Endodermal cell (in vitro differentiated cells): Measurements from ENCODE around the gene MEGF11. TPM values are rescaled to one million over a fixed set of nuclear protein-coding genes. Genes with fewer than 3 reads are reported as not detected.

ENCODE experiments used
- DNase-seq: peaks from one replicate; pipeline ENCODE4 v3.0.0-alpha.2; 2017
- H3K27ac ChIP-seq: 2 replicates; pipeline ENCODE4 v1.5.1; 2013; ENCODE audit warnings: mild to moderate bottlenecking, low read depth, low read length, moderate library complexity
- H3K27me3 ChIP-seq: 2 replicates; pipeline ENCODE4 v1.6.1; 2013; ENCODE audit warnings: mild to moderate bottlenecking, low read length, moderate library complexity; ENCODE audit not compliant: insufficient read depth, control insufficient read depth, poor library complexity, severe bottlenecking
- H3K36me3 ChIP-seq: 2 replicates; pipeline ENCODE4 v1.7.0; 2013; ENCODE audit warnings: mild to moderate bottlenecking, low read length, moderate library complexity; ENCODE audit not compliant: control insufficient read depth, insufficient read depth
- H3K4me1 ChIP-seq: one replicate; pipeline ENCODE4 v1.7.0; 2013; ENCODE audit warnings: low read length; ENCODE audit not compliant: control insufficient read depth, insufficient read depth
- H3K4me3 ChIP-seq: 2 replicates; pipeline ENCODE4 v1.5.1; 2013; ENCODE audit warnings: mild to moderate bottlenecking, low read length, moderate library complexity
- H3K9ac ChIP-seq: 2 replicates; pipeline ENCODE4 v1.6.1; 2013; ENCODE audit warnings: mild to moderate bottlenecking, low read length, moderate library complexity; ENCODE audit not compliant: poor library complexity, severe bottlenecking; ENCODE audit errors: extremely low read depth
- H3K9me3 ChIP-seq: 2 replicates; pipeline ENCODE4 v1.6.1; 2013; ENCODE audit warnings: mild to moderate bottlenecking, low read length, moderate library complexity; ENCODE audit not compliant: control insufficient read depth
- H3K27ac Mint-ChIP-seq: 2 replicates; pipeline ENCODE4 v1.8.0; 2020; ENCODE audit warnings: mixed read lengths
- H3K27me3 Mint-ChIP-seq: 2 replicates; pipeline ENCODE4 v1.8.0; 2021; ENCODE audit warnings: mild to moderate bottlenecking, mixed read lengths; ENCODE audit not compliant: insufficient read depth
- H3K36me3 Mint-ChIP-seq: 2 replicates; pipeline ENCODE4 v1.8.0; 2020; ENCODE audit warnings: low read depth, mixed read lengths
- H3K4me1 Mint-ChIP-seq: 2 replicates; pipeline ENCODE4 v1.8.0; 2020; ENCODE audit warnings: mixed read lengths
- H3K4me3 Mint-ChIP-seq: 2 replicates; pipeline ENCODE4 v1.8.0; 2020; ENCODE audit warnings: mild to moderate bottlenecking, moderate library complexity, mixed read lengths
- H3K9me3 Mint-ChIP-seq: 2 replicates; pipeline ENCODE4 v1.8.0; 2020; ENCODE audit warnings: mild to moderate bottlenecking, mixed read lengths
- WGBS, 2 experiments: methylation state at CpG; one replicate each; pipeline versions ENCODE4 v1.1.5 to v1.1.7; 2013; ENCODE audit warnings: missing lambda C conversion rate in 2 of 2, mixed read lengths in 1 of 2; ENCODE audit not compliant: insufficient coverage in 1 of 2, insufficient read length in 1 of 2; 5-methylcytosine and 5-hydroxymethylcytosine counted together
- total RNA-seq, 2 donors: library from RNA; stranded (reverse); fragmentation: NEBNext Ultra II Directional in 1 of 2; extraction: Animal tissue kit (Norgen Biotek cat#: 25700) in 1 of 2; gene quantifications; 2 replicates in 1 of 2; 3 replicates in 1 of 2; pipeline ENCODE4 v1.2.1, GENCODE V29; 2021
- TF ChIP-seq, protein P1 (sequence below): fragments of 200-600 bp; sonication (generic); conservative IDR thresholded peaks from 2 replicates; pipeline ENCODE4 v1.5.0; 2021; ENCODE audit warnings: antibody characterized with exemption, mild to moderate bottlenecking

Gene MEGF11
- total RNA-seq, 2 donors from 2014 or later, result 0.73 to 1.2 TPM

GRCh38 chr15:66153549-66154415 is 99.8 kb downstream of the MEGF11 start:
- 89 to 93% methylated on average over 12 to 15 of the region's 15 CpGs for WGBS, 2 experiments
- Mint-ChIP-seq H3K4me3 (no peak overlapping the region), H3K36me3 (no peaks in the 10 kb centered on the region), H3K27ac (no peak overlapping the region), H3K9me3 (no peaks in the 10 kb centered on the region), H3K4me1 (peaks cover 27% of the 10 kb centered on the region), H3K27me3 (peaks cover 5% of the 10 kb centered on the region)
- H3K4me1 ChIP-seq, result peaks cover 5% of the 10 kb centered on the region
- no peak overlapping the region for H3K4me3 ChIP-seq
- no peaks in the 10 kb centered on the region for H3K36me3 ChIP-seq
- DNase-seq, result no peak
- no peak overlapping the region for H3K9ac ChIP-seq
- H3K9me3 ChIP-seq, result no peaks in the 10 kb centered on the region
- H3K27ac ChIP-seq, result no peak overlapping the region
- H3K27me3 ChIP-seq, result no peaks in the 10 kb centered on the region
- TF ChIP-seq, protein P1, sequence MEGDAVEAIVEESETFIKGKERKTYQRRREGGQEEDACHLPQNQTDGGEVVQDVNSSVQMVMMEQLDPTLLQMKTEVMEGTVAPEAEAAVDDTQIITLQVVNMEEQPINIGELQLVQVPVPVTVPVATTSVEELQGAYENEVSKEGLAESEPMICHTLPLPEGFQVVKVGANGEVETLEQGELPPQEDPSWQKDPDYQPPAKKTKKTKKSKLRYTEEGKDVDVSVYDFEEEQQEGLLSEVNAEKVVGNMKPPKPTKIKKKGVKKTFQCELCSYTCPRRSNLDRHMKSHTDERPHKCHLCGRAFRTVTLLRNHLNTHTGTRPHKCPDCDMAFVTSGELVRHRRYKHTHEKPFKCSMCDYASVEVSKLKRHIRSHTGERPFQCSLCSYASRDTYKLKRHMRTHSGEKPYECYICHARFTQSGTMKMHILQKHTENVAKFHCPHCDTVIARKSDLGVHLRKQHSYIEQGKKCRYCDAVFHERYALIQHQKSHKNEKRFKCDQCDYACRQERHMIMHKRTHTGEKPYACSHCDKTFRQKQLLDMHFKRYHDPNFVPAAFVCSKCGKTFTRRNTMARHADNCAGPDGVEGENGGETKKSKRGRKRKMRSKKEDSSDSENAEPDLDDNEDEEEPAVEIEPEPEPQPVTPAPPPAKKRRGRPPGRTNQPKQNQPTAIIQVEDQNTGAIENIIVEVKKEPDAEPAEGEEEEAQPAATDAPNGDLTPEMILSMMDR, result no peak

- Mint-ChIP-seq H3K27me3 (peaks cover 5% of the 10 kb centered on the region), H3K4me3 (no peak overlapping the region), H3K27ac (no peak overlapping the region), H3K4me1 (peaks cover 25% of the 10 kb centered on the region), H3K36me3 (no peaks in the 10 kb centered on the region), H3K9me3 (no peaks in the 10 kb centered on the region)
- 93 to 98% methylated on average over 6 to 10 of the region's 10 CpGs for WGBS, 2 experiments
- Histone ChIP-seq H3K27me3 (no peaks in the 10 kb centered on the region), H3K4me1 (peaks cover 5% of the 10 kb centered on the region), H3K9ac (no peak overlapping the region), H3K36me3 (no peaks in the 10 kb centered on the region), H3K9me3 (no peaks in the 10 kb centered on the region), H3K4me3 (no peak overlapping the region), H3K27ac (no peak overlapping the region)
- no peak for DNase-seq
- TF ChIP-seq, protein P1, result no peak
Measured at GRCh38 chr15:66152650-66153049, 100.9 kb downstream of the MEGF11 start.

- no peak overlapping the region for H3K4me3 Mint-ChIP-seq
- no peaks in the 10 kb centered on the region for H3K36me3 Mint-ChIP-seq
- TF ChIP-seq, protein P1, result peak; percentile 68
- H3K4me1 Mint-ChIP-seq, result peaks cover 18% of the 10 kb centered on the region
- H3K4me3 ChIP-seq, result no peak overlapping the region
- WGBS, 2 experiments, result 83 to 100% methylated on average over 2 to 7 of the region's 7 CpGs
- H3K27me3 Mint-ChIP-seq, result peaks cover 5% of the 10 kb centered on the region
- H3K9ac ChIP-seq, result no peak overlapping the region
- no peak overlapping the region for H3K27ac ChIP-seq
- peak; percentile 89 for DNase-seq
- H3K9me3 ChIP-seq, result no peaks in the 10 kb centered on the region
- H3K9me3 Mint-ChIP-seq, result no peaks in the 10 kb centered on the region
- no peak overlapping the region for H3K27ac Mint-ChIP-seq
- no peaks in the 10 kb centered on the region for H3K27me3 ChIP-seq
- H3K36me3 ChIP-seq, result no peaks in the 10 kb centered on the region
- H3K4me1 ChIP-seq, result no peaks in the 10 kb centered on the region
Measured at GRCh38 chr15:66151809-66152208, 101.7 kb downstream of the MEGF11 start.
